Measurements from ENCODE around the gene DNAAF1. TPM values are rescaled to one million over a fixed set of nuclear protein-coding genes. Genes with fewer than 3 reads are reported as not detected.
A peak's percentile ranks its signal among the peaks of the same experiment; 100 is the strongest.

DNAAF1 gene
- total RNA-seq, 1 experiment from 2014 or later, result not detected

DNA sequence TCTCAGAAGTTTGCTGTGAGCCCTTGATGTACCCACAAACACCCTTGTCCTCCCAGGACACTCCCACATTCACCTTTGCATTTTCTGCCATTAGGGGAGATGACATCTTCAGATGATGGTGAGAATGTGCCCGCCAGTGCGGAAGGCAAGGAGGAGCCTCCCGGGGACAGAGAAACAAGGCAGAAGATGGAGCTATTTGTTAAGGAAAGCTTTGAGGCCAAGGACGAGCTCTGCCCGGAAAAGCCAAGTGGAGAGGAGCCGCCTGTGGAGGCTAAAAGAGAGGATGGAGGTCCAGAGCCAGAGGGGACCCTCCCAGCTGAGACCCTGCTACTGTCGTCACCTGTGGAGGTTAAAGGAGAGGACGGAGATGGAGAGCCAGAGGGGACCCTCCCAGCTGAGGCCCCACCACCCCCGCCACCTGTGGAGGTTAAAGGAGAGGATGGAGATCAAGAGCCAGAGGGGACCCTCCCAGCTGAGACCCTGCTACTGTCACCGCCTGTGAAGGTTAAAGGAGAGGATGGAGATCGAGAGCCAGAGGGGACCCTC lies 24.7 kb downstream of the DNAAF1 start:
- Histone ChIP-seq H3K27ac (ENCODE audit: low read length) (no peak overlapping the region), H3K9me3 (ENCODE audit: control insufficient read depth, insufficient read depth, low read depth, low read length) (no peaks in the 10 kb centered on the region), H3K4me1 (ENCODE audit: control insufficient read depth, insufficient read depth, low read length) (no peaks in the 10 kb centered on the region), H3K4me3 (ENCODE audit: low read depth in 2 of 2, low read length in 2 of 2) (no peak overlapping the region), H3K27me3 (ENCODE audit: control insufficient read depth, insufficient read depth, low read length) (0 out of 2 replicates have a peak, but pooled peaks cover 2% of the 10 kb centered on the region), H3K36me3 (ENCODE audit: control insufficient read depth, insufficient read depth, low read length) (no peaks in the 10 kb centered on the region)
- no peak for DNase-seq (ENCODE audit: low read depth, low spot score)
- no TSS peak for BruUV-seq (replicated peaks)
- CTCF ChIA-PET, result interaction anchor here (0.5 to 0.7 kb wide), 3 partner anchors 168 to 446 kb away, joined by 3 to 8 read pairs (median 3); no protein-coding TSS in a partner anchor
- intact Hi-C loops (cut with micrococcal nuclease; ENCODE audit: unreplicated experiment), result loop anchor here (5.0 kb wide), 1 partner anchor 73 kb away; no protein-coding TSS in a partner anchor
- in situ Hi-C loops (cut with HindIII; ENCODE audit: low pct_unique_long_range_greater_than_20kb, low sequenced_read_pairs), result no loop called here
- POLR2A ChIA-PET, result no interaction called here
- TF ChIP-seq, protein P1, sequence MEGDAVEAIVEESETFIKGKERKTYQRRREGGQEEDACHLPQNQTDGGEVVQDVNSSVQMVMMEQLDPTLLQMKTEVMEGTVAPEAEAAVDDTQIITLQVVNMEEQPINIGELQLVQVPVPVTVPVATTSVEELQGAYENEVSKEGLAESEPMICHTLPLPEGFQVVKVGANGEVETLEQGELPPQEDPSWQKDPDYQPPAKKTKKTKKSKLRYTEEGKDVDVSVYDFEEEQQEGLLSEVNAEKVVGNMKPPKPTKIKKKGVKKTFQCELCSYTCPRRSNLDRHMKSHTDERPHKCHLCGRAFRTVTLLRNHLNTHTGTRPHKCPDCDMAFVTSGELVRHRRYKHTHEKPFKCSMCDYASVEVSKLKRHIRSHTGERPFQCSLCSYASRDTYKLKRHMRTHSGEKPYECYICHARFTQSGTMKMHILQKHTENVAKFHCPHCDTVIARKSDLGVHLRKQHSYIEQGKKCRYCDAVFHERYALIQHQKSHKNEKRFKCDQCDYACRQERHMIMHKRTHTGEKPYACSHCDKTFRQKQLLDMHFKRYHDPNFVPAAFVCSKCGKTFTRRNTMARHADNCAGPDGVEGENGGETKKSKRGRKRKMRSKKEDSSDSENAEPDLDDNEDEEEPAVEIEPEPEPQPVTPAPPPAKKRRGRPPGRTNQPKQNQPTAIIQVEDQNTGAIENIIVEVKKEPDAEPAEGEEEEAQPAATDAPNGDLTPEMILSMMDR (IDR thresholded peaks at IDR 0.05), result no peak
- TF ChIP-seq SIN3A (IDR thresholded peaks at IDR 0.05; ENCODE audit: borderline replicate concordance, insufficient read depth, low read depth, low read length) (no peak), TCF7L2 (IDR thresholded peaks at IDR 0.05; ENCODE audit: low read depth, low read length) (no peak), POLR2AphosphoS5 (IDR thresholded peaks at IDR 0.05; ENCODE audit: low read depth, low read length) (no peak)
- TF ChIP-seq, protein P2, sequence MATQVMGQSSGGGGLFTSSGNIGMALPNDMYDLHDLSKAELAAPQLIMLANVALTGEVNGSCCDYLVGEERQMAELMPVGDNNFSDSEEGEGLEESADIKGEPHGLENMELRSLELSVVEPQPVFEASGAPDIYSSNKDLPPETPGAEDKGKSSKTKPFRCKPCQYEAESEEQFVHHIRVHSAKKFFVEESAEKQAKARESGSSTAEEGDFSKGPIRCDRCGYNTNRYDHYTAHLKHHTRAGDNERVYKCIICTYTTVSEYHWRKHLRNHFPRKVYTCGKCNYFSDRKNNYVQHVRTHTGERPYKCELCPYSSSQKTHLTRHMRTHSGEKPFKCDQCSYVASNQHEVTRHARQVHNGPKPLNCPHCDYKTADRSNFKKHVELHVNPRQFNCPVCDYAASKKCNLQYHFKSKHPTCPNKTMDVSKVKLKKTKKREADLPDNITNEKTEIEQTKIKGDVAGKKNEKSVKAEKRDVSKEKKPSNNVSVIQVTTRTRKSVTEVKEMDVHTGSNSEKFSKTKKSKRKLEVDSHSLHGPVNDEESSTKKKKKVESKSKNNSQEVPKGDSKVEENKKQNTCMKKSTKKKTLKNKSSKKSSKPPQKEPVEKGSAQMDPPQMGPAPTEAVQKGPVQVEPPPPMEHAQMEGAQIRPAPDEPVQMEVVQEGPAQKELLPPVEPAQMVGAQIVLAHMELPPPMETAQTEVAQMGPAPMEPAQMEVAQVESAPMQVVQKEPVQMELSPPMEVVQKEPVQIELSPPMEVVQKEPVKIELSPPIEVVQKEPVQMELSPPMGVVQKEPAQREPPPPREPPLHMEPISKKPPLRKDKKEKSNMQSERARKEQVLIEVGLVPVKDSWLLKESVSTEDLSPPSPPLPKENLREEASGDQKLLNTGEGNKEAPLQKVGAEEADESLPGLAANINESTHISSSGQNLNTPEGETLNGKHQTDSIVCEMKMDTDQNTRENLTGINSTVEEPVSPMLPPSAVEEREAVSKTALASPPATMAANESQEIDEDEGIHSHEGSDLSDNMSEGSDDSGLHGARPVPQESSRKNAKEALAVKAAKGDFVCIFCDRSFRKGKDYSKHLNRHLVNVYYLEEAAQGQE (IDR thresholded peaks at IDR 0.05; ENCODE audit: insufficient read depth in 1 of 2, low read depth in 2 of 2, low read length in 1 of 2), result no peak
- ATAC-seq, result peak; percentile 60; the same call in 1 of the 2 replicates

DNA sequence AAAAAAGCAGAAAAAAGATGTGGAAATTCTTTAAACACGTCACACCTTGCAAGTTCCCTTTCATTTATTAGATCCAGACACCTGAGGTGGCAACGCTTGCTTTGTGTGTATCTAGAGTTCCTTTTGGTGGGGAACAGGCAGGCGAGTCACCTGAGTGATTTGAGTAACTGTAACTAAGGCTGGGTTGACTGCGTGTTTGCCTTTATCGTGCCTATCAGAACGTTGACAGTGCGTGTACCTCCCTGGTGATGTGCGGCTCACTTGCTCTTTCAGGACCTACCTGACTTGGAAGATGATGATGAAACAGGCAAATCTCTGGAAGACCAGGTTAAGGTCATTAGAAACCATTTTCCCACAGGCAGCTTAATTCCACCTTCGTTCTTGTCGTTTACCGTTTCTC lies 29.3 kb downstream of the DNAAF1 start:
- TF ChIP-seq POLR2AphosphoS5 (IDR thresholded peaks at IDR 0.05; ENCODE audit: low read depth, low read length) (no peak), SIN3A (IDR thresholded peaks at IDR 0.05; ENCODE audit: borderline replicate concordance, insufficient read depth, low read depth, low read length) (no peak), TCF7L2 (IDR thresholded peaks at IDR 0.05; ENCODE audit: low read depth, low read length) (no peak)
- TF ChIP-seq, protein P2 (IDR thresholded peaks at IDR 0.05; ENCODE audit: insufficient read depth in 1 of 2, low read depth in 2 of 2, low read length in 1 of 2), result no peak
- TF ChIP-seq, protein P1 (IDR thresholded peaks at IDR 0.05), result no peak
- in situ Hi-C loops (cut with HindIII; ENCODE audit: low pct_unique_long_range_greater_than_20kb, low sequenced_read_pairs) (no loop called here), intact Hi-C loops (cut with micrococcal nuclease; ENCODE audit: unreplicated experiment) (loop anchor here (5.0 kb wide), 1 partner anchor 77 kb away; no protein-coding TSS in a partner anchor)
- ChIA-PET CTCF (no interaction called here), POLR2A (no interaction called here)
- H3K36me3 ChIP-seq (ENCODE audit: control insufficient read depth, insufficient read depth, low read length), result no peaks in the 10 kb centered on the region
- H3K27ac ChIP-seq (ENCODE audit: low read length), result no peak overlapping the region
- ATAC-seq (no peak), DNase-seq (ENCODE audit: low read depth, low spot score) (no peak)
- no peak overlapping the region for H3K4me3 ChIP-seq (ENCODE audit: low read depth in 2 of 2, low read length in 2 of 2)
- no peaks in the 10 kb centered on the region for H3K27me3 ChIP-seq (ENCODE audit: control insufficient read depth, insufficient read depth, low read length)
- H3K4me1 ChIP-seq (ENCODE audit: control insufficient read depth, insufficient read depth, low read length), result peaks cover 22% of the 10 kb centered on the region
- BruUV-seq (replicated peaks), result no TSS peak
- H3K9me3 ChIP-seq (ENCODE audit: control insufficient read depth, insufficient read depth, low read depth, low read length), result no peaks in the 10 kb centered on the region
